Endothelial cell of umbilical vein (primary cell): ENCODE results near the gene SUCLG1. TPM values are rescaled to one million over a fixed set of nuclear protein-coding genes. Genes with fewer than 3 reads are reported as not detected.

ENCODE experiments used
- BruUV-seq: library from RNA; stranded (reverse); fragments of 400-500 nt; replicated peaks from 2 replicates; lab custom pipeline; 2021; lab: Mats Ljungman, UMichigan
- CTCF ChIA-PET: fragments of 300-600, 350-600 bp; sonication (Branson Sonifier 250); formaldehyde crosslinking; loops from one replicate; lab custom pipeline; 2021; ENCODE audit warnings: antibody characterized with exemption, inconsistent platforms; lab: Charles Lee
- POLR2A ChIA-PET: fragments of 300-600, 350-600 bp; sonication (Branson Sonifier 250); formaldehyde crosslinking; loops from one replicate; lab custom pipeline; 2021; ENCODE audit warnings: antibody characterized with exemption, inconsistent platforms; lab: Charles Lee
- DNase-seq: peaks from one replicate; pipeline ENCODE4 v3.0.0-alpha.2; 2011; ENCODE audit warnings: low read depth, low spot score
- FAIRE-seq: peaks from 2 replicates; lab custom pipeline; 2011; peaks lifted over from hg19 to GRCh38; lab: Jason Lieb, UNC
- H2AFZ ChIP-seq: 2 replicates; pipeline ENCODE4 v1.6.0; 2012; ENCODE audit warnings: low read depth, low read length, control low read depth, inconsistent platforms
- H3K27ac ChIP-seq: 2 replicates; pipeline ENCODE4 v1.5.1; 2011; ENCODE audit warnings: low read depth, mild to moderate bottlenecking, control low read depth, low read length, moderate library complexity; ENCODE audit not compliant: insufficient read depth
- H3K27me3 ChIP-seq, 2 experiments: 2 replicates each; pipeline versions ENCODE4 v1.6.0 to v1.6.1; 2011; ENCODE audit warnings: low read length in 2 of 2, mixed read lengths in 1 of 2; ENCODE audit not compliant: control insufficient read depth in 2 of 2, insufficient read depth in 2 of 2
- H3K36me3 ChIP-seq, 2 experiments: 2 replicates in 1 of 2; 3 replicates in 1 of 2; pipeline ENCODE4 v1.5.1; 2011; ENCODE audit warnings: low read length in 2 of 2, mild to moderate bottlenecking in 1 of 2, moderate library complexity in 1 of 2; ENCODE audit not compliant: control insufficient read depth in 2 of 2, insufficient read depth in 2 of 2; ENCODE audit errors: extremely low read depth in 1 of 2
- H3K4me1 ChIP-seq: 3 replicates; pipeline ENCODE4 v1.5.1; 2011; ENCODE audit warnings: mild to moderate bottlenecking, low read length; ENCODE audit not compliant: control insufficient read depth, insufficient read depth; ENCODE audit errors: extremely low read depth
- H3K4me2 ChIP-seq: 2 replicates; pipeline ENCODE4 v1.6.1; 2011; ENCODE audit warnings: low read length, control low read depth, mixed read lengths; ENCODE audit not compliant: insufficient read depth
- H3K4me3 ChIP-seq, 3 experiments: fragments of 200-600 bp in 1 of 3; sonication (generic), shearing (Covaris generic) in 1 of 3; replicated peaks in 1 of 3; 2 replicates each; pipeline ENCODE4 v1.5.1; 2011 to 2016; ENCODE audit warnings: control low read depth in 3 of 3, low read length in 3 of 3, mild to moderate bottlenecking in 2 of 3, inconsistent platforms in 1 of 3, low read depth in 1 of 3, moderate library complexity in 1 of 3; ENCODE audit not compliant: insufficient read depth in 1 of 3
- H3K79me2 ChIP-seq: 2 replicates; pipeline ENCODE4 v1.6.0; 2012; ENCODE audit warnings: low read length, inconsistent platforms; ENCODE audit not compliant: control insufficient read depth, insufficient read depth
- H3K9ac ChIP-seq: replicated peaks from 2 replicates; pipeline ENCODE3; 2011; ENCODE audit warnings: low read length, control low read depth; ENCODE audit not compliant: insufficient read depth; ENCODE audit errors: extremely low read depth
- H3K9me1 ChIP-seq: replicated peaks from 3 replicates; pipeline ENCODE4 v1.6.0; 2011; ENCODE audit warnings: mild to moderate bottlenecking, low read length; ENCODE audit not compliant: control insufficient read depth, insufficient read depth; ENCODE audit errors: extremely low read depth
- H3K9me3 ChIP-seq: replicated peaks from 2 replicates; pipeline ENCODE4 v1.5.1; 2012; ENCODE audit warnings: low read length, inconsistent platforms; ENCODE audit not compliant: control insufficient read depth, insufficient read depth
- H4K20me1 ChIP-seq: replicated peaks from 2 replicates; pipeline ENCODE3; 2011; ENCODE audit warnings: mild to moderate bottlenecking, low read length; ENCODE audit not compliant: control insufficient read depth, insufficient read depth; ENCODE audit errors: extremely low read depth
- EZH2 ChIP-seq: IDR thresholded peaks from 2 replicates; pipeline ENCODE4 v1.6.1; 2012; ENCODE audit warnings: borderline replicate concordance, low read depth, mild to moderate bottlenecking, moderate library complexity, low read length, inconsistent platforms; ENCODE audit not compliant: severe bottlenecking
- FOS ChIP-seq: IDR thresholded peaks from 2 replicates; pipeline ENCODE4 v1.6.1; 2011; ENCODE audit warnings: mild to moderate bottlenecking, low read length, moderate library complexity, borderline replicate concordance; ENCODE audit not compliant: insufficient read depth
- GATA2 ChIP-seq: IDR thresholded peaks from 2 replicates; pipeline ENCODE4 v1.7.0; 2011; ENCODE audit warnings: low read depth, mild to moderate bottlenecking, moderate library complexity, mixed read lengths, low read length; ENCODE audit not compliant: insufficient read length, insufficient read depth
- JUN ChIP-seq: IDR thresholded peaks from 2 replicates; pipeline ENCODE4 v1.6.1; 2011; ENCODE audit warnings: borderline replicate concordance, low read depth; ENCODE audit not compliant: insufficient read length, insufficient read depth
- MAX ChIP-seq: IDR thresholded peaks from 2 replicates; pipeline ENCODE4 v1.6.1; 2011; ENCODE audit not compliant: insufficient read depth, insufficient read length
- MYC ChIP-seq: IDR thresholded peaks from one replicate; pipeline ENCODE4 v1.6.1; 2011; ENCODE audit warnings: mild to moderate bottlenecking, low read depth, low read length
- POLR2A ChIP-seq: IDR thresholded peaks from 2 replicates; pipeline ENCODE4 v1.6.1; 2012; ENCODE audit warnings: low read depth, mild to moderate bottlenecking, control low read depth, low read length
- POLR2AphosphoS5 ChIP-seq: IDR thresholded peaks from 2 replicates; pipeline ENCODE4 v1.6.1; 2012; ENCODE audit warnings: low read depth, mild to moderate bottlenecking, control low read depth, low read length, moderate library complexity; ENCODE audit not compliant: insufficient read depth
- dilution Hi-C: fragments of 300-500 bp; cut with MboI; formaldehyde crosslinking; loops from one replicate; pipeline ENCODE4 v1.15.0; 2019; ENCODE audit warnings: low sequenced_read_pairs; ENCODE audit not compliant: extremely low pct_ligation_motif_present
- intact Hi-C: fragments of 100-400 bp; cut with micrococcal nuclease; formaldehyde crosslinking; loops from one replicate; pipeline ENCODE4 v1.10.0; 2022
- polyA plus RNA-seq, 4 experiments: library from polyadenylated mRNA; depleted of rRNA in 3 of 4; stranded (reverse) in 3 of 4; unstranded in 1 of 4; fragments of >200 nt; gene quantifications; 2 replicates each; pipeline versions ENCODE4 v1.2.1 to v1.2.3, GENCODE V29; 2011 to 2012; ENCODE audit warnings: missing spikeins in 1 of 4
- total RNA-seq: library from RNA; stranded (reverse); gene quantifications from 2 replicates; pipeline ENCODE4 v1.2.3, GENCODE V29; 2021
- TF ChIP-seq, protein P1 (sequence below), 2 donors: IDR thresholded peaks; 1 replicate in 1 of 2; 2 replicates in 1 of 2; pipeline ENCODE4 v1.5.1; 2011; ENCODE audit warnings: low read length in 2 of 2, mild to moderate bottlenecking in 2 of 2, moderate library complexity in 2 of 2, control low read depth in 1 of 2, inconsistent platforms in 1 of 2, low read depth in 1 of 2; ENCODE audit not compliant: insufficient read depth in 1 of 2; ENCODE audit errors: extremely low read depth in 1 of 2

SUCLG1 gene
- total and polyA plus RNA-seq, 2 donors (not counting 3 experiments of a cell fraction or from before 2014, with no cell fraction given) = 31.7 to 59.2 TPM

DNA sequence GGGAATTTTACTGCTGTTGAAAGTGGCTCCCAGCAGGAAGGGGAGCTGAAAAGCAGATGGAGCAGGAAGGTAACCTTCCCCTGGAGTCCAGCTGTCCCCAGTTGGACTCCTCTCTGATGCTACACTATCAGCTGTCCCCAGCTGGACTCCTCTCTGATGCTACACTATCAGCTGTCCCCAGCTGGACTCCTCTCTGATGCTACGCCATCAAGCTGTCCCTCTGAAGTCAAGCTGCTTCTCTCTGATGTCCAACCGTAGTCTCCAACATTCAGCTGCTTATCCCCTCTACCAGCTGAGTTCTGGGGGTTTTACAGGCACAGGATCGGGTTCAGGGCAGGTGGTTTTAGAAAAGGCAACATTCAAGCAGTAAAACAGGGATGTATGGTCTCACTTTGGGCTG lies 19.8 kb upstream of the SUCLG1 start:
- dilution Hi-C loops (no loop called here), intact Hi-C loops (no loop called here)
- no TSS peak for BruUV-seq
- no peaks in the 10 kb centered on the region for H4K20me1 ChIP-seq
- no peaks in the 10 kb centered on the region for H3K27me3 ChIP-seq
- no peaks in the 10 kb centered on the region for H3K4me1 ChIP-seq
- H3K9ac ChIP-seq = no peak overlapping the region
- TF ChIP-seq FOS (no peak), POLR2AphosphoS5 (no peak), EZH2 (no peak), GATA2 (no peak), JUN (no peak), MYC (no peak), MAX (no peak), POLR2A (no peak)
- TF ChIP-seq, protein P1, sequence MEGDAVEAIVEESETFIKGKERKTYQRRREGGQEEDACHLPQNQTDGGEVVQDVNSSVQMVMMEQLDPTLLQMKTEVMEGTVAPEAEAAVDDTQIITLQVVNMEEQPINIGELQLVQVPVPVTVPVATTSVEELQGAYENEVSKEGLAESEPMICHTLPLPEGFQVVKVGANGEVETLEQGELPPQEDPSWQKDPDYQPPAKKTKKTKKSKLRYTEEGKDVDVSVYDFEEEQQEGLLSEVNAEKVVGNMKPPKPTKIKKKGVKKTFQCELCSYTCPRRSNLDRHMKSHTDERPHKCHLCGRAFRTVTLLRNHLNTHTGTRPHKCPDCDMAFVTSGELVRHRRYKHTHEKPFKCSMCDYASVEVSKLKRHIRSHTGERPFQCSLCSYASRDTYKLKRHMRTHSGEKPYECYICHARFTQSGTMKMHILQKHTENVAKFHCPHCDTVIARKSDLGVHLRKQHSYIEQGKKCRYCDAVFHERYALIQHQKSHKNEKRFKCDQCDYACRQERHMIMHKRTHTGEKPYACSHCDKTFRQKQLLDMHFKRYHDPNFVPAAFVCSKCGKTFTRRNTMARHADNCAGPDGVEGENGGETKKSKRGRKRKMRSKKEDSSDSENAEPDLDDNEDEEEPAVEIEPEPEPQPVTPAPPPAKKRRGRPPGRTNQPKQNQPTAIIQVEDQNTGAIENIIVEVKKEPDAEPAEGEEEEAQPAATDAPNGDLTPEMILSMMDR (IDR thresholded peaks at IDR 0.05; ENCODE audit: extremely low read depth in 1 of 2, insufficient read depth in 1 of 2, low read depth in 1 of 2, low read length in 2 of 2) = no peak
- no peaks in the 10 kb centered on the region for H3K9me3 ChIP-seq
- no peak for DNase-seq
- no peak overlapping the region for H3K27ac ChIP-seq
- no peaks in the 10 kb centered on the region for H3K36me3 ChIP-seq
- FAIRE-seq = no peak
- ChIA-PET POLR2A (no interaction called here), CTCF (no interaction called here)
- no peak overlapping the region for H2AFZ ChIP-seq
- H3K4me2 ChIP-seq = no peak overlapping the region
- no peak overlapping the region for H3K4me3 ChIP-seq
- H3K79me2 ChIP-seq = no peaks in the 10 kb centered on the region
- H3K9me1 ChIP-seq = no peaks in the 10 kb centered on the region
